Stimulated activated CD8-positive, alpha-beta memory T cell treated with anti-CD3 and anti-CD28 coated beads, Interleukin-2, amount 100 ng/mL, for 1 hour (primary cell): Measurements from ENCODE around the gene CNR2.
A peak's percentile ranks its signal among the peaks of the same experiment; 100 is the strongest.
"Not testable (repeated sequence)": the region's sequence is repeated elsewhere in the genome, so short reads cannot be mapped to it uniquely, and the experiment has no call there.

Experiments used
- DNase-seq, 2 donors: peaks; one replicate each; pipeline ENCODE4 v3.0.0-alpha.2; 2020; ENCODE audit warnings: low read depth in 2 of 2

Gene CNR2

GRCh38 chr1:23916209-23917131 lies 3.3 kb upstream of the CNR2 start:
- peak; percentile 24 to 38 for DNase-seq

DNA sequence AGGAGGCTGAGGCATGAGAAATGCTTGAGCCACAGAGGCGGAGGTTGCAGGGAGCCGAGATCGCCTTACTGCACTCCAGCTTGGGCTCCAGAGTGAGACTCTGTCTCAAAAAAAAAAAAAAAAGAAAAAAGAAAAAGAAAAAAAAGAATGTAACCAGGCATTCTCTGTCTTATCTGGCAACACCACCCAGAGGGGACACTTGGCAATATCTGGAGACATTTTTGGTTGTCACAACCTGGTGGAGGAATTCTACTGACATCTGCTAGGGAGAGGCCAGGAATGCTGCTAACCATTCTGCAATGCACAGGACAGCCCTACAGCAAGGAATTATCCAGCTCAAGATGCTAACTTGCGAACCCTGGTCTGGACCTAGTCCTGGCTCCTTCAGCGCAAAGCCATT lies 2.3 kb upstream of the CNR2 start:
- DNase-seq = no peak

- no peak for DNase-seq
These were observed 1.8 kb upstream of the CNR2 start for GRCh38 chr1:23914921-23915320.

GRCh38 chr1:23911921-23912320 lies 1.2 kb downstream of the CNR2 start:
- DNase-seq = no peak

- no peak for DNase-seq
These were observed 2.5 kb downstream of the CNR2 start for GRCh38 chr1:23910553-23911246.

DNA sequence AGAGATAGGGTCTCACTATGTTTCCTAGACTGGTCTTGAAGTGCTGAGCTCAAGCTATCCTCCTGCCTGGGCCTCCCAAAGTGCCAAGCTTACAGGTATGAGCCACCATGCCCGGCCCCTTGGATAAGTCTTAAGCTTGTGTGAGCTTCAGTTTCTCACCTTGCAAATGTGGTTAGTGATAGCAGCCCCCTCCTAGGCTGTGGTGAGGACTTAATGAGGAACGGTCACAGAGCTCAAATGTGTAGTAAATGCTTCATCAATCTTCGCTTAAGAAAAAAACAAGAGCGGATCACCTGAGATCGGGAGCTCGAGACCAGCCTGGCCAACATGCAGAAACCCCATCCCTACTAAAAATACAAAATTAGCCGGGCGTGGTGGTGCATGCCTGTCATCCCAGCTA lies 3.0 kb downstream of the CNR2 start:
- DNase-seq = no peak

- no peak for DNase-seq
These were observed 3.8 kb downstream of the CNR2 start for GRCh38 chr1:23909412-23909811.

- DNase-seq = no peak
These were observed 4.5 kb downstream of the CNR2 start for GRCh38 chr1:23908453-23909341.

- no peak for DNase-seq
These were observed 6.4 kb downstream of the CNR2 start for GRCh38 chr1:23906731-23907130.

DNA sequence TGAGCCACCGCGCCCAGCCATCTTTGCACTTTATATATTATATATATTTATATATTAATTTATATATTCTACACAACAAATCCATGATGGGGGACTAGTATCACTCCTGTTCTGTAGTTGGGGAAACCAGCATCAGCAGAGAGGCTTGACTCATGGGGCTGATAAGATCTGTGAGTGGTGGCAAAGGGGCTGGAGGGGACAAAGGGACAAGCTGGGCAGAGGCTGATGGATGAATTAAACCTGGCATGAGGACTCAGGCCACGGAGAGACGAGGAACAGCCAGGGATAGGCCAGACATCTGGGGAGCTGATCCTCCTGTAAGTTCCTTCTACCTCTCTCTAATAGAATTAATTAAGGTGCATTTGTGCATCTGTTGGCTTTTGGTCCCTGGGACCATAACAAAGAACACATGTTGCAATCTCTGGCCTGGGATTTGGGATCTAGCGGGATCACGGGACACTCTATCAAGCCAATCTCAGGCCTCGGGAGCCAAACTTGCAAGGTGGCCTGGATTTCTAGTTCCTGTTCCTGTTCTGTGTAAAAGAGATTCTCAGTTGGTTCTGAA lies 7.6 kb downstream of the CNR2 start:
- DNase-seq = no peak

GRCh38 chr1:23904748-23905357 lies 8.3 kb downstream of the CNR2 start:
- no peak for DNase-seq

- DNase-seq = no peak
These were observed 9.4 kb downstream of the CNR2 start for GRCh38 chr1:23903754-23904153.

GRCh38 chr1:23902321-23903278 lies 10.6 kb downstream of the CNR2 start:
- DNase-seq = no peak

DNA sequence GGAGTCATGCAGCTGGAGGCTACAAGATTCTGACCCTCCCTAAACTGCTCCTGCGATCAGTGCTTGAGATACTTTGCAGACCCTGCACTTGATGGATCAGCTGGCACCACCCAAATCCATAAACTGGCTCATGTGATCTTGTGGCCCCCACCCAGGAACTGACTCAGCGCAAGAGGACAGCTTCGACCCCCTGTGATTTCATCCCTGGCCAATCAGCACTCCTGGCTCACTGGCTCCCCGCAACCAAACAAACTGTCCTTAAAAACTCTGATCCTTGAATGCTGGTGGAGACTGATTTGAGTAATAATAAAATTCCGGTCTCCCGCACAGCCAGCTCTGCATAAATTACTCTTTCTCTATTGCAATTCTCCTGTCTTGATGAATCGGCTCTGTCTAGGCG lies 13.1 kb downstream of the CNR2 start:
- not testable (repeated sequence) for DNase-seq

DNA sequence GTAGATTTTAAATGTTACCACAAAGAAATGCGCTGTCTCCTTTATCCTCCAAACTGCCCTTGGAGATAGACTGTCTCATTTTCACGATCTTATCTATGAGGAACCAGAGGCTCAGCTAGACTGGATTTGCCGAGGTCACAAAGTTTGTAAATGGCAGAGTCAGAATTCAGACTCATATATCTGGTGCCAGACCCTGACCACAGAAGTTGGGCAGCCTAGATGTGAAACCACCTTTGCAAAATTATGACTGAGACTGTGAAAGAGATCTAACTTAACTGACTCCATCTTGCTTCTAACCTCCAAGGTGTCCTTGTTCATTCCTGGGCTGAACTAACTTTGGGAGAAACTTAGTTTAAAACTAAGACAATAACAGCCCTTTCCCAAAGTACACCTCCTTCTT lies 14.1 kb downstream of the CNR2 start:
- no peak for DNase-seq

- DNase-seq = no peak
These were observed 16.1 kb downstream of the CNR2 start for GRCh38 chr1:23897083-23897482.

DNA sequence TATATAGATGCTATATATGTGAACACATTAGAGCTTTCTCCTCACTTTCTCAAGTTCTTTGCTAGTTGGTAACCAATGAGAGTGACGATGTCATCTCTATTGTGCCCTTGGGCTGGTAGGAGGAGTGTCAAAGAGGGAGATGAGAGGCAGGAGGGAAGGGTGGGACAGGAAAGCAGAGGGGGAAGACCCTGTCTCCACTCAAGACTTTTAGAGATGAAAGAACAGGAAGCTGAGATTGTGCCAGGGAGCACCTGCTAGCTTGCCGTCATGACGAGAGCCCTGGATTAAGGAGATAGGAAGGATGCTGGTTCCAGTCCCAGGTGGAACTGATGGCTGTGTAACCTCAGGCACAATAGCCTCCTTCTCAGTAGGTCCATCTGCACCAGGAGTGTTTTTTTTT lies 16.7 kb downstream of the CNR2 start:
- DNase-seq = no peak

DNA sequence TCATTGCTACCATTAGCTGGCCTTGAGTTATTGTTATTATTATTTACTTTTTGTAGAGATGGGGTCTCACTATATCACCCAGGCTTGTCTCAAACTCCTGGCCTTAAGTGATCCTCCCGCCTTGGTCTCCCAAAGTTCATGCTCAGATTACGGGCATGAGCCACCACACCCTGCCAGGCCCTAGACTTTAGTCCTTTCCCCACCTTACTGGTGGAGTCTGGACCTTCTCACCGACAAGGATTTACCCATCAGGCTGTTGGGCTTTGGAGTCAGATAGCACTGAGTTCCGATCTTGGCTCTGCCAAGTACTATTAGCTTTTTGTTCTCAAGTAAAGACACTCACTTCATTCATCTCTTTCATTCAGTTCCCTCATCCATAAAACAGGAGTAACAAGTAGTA lies 17.2 kb downstream of the CNR2 start:
- DNase-seq = no peak

DNA sequence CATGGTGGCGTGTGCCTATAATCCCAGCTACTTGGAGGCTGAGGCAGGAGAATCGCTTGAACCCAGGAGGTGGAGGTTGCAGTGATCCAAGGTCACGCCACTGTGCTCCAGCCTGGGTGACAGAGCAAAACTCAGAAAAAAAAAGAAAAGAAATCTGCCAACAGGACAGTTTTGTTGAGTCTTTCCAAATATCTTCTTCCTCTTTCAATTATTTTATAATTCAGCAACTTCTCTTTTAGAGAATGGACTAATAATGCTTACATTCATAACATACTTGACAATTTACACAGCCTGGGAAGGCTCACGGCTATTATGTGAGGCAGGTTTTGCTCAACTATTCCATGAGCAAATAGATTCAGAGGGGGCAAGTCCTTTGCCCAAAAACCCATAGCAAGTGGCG lies 18.1 kb downstream of the CNR2 start:
- no peak for DNase-seq

DNA sequence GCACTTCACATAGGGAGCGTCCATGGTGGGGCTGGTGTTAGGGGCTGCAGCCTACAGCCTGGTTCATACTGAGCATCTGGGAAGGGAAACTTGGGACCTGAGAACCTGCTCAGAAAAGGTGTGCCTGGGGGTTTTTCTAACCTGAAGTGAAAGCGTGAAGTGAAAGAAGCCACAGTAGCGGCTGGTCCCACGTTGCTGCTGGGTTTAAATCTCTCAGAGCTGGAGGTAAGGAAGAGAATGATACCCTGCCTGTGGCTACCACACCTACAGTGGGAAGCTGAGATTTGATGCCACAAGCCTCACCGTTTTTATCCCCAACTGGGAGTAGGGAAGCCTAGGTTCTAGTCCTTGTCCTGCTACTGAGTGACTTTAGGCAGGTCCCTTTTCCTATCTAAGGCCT lies 24.1 kb downstream of the CNR2 start:
- no peak for DNase-seq
